B cell (primary cell): Measurements from ENCODE around the gene RASA2.

Experiments
- EZH2 ChIP-seq: IDR thresholded peaks from 2 replicates; pipeline ENCODE4 v1.6.1; 2012; ENCODE audit warnings: borderline replicate concordance, low read depth, mild to moderate bottlenecking, moderate library complexity, low read length; ENCODE audit not compliant: insufficient read depth, poor library complexity, severe bottlenecking
- TF ChIP-seq, protein P1 (sequence below): fragments of 200-600 bp; IDR thresholded peaks from one replicate; pipeline ENCODE4 v1.8.0; 2022; ENCODE audit warnings: antibody characterized with exemption, mild to moderate bottlenecking

DNA sequence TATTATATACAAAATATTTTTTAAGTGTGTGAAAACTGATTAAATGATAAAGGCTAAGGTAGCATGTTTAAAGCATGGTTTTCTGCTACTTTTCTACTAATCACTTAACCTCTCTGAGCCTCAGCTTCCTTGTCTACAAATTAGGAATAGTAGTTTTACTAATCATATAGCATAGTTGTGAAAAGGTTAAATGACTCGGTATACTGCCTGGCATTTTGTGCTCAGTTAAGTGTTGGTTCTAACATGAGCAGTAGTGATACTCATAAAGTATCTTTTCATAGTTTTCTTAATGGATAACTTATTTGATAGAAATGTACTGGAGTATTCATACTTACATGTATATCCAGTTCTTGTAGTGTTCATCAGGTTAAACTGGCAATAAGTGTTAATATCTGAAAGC, 13.6 kb downstream of the RASA2 start:
- no peak for TF ChIP-seq EZH2
- TF ChIP-seq, protein P1, sequence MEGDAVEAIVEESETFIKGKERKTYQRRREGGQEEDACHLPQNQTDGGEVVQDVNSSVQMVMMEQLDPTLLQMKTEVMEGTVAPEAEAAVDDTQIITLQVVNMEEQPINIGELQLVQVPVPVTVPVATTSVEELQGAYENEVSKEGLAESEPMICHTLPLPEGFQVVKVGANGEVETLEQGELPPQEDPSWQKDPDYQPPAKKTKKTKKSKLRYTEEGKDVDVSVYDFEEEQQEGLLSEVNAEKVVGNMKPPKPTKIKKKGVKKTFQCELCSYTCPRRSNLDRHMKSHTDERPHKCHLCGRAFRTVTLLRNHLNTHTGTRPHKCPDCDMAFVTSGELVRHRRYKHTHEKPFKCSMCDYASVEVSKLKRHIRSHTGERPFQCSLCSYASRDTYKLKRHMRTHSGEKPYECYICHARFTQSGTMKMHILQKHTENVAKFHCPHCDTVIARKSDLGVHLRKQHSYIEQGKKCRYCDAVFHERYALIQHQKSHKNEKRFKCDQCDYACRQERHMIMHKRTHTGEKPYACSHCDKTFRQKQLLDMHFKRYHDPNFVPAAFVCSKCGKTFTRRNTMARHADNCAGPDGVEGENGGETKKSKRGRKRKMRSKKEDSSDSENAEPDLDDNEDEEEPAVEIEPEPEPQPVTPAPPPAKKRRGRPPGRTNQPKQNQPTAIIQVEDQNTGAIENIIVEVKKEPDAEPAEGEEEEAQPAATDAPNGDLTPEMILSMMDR: no peak
